ENCODE measurements around the gene SLC9A9.

SLC9A9 gene

DNA sequence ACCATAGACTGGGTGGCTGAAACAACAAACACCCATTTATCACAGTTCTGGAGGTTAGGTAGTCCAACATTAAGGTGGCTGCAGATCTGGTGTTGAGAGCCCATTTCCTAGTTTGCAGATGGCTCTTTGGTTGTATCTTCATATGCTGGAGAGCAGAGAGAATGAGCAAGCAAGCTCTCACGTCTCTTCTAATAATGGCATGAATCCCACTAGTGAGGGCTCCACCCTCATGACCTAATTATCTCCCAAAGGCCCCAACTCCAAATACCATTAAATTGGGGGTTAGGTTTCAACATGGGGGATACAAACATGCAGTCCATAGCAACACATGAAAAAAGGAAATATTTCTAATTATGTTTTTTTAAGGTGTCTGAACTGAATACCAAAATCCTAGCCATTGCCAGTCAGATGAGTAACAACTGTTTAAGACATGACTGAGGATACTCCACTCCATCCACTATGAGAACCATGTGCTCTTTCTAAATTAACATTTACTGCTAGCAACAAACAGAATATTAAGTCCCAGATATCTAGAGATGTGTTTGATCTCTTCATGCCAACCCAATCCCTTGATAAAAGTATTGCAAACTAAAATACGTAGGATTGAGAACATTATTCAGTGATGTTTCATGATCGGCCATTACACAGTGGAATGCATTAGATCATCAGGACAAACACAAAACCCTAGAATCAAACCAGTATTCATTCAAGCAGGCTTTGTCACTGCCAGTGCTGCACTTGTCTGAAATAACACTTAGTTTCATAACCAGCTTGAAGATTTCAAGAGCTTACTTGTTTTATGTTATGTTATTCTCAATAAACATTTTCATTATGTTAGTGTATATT, 340.3 kb downstream of the SLC9A9 start:
- Histone ChIP-seq H3K27ac (peak overlapping the region in 1 of 2 donors; percentile 3), H3K4me3 (no peak overlapping the region)
- no peak for DNase-seq (ENCODE audit: low spot score)
- TF ChIP-seq, protein P1, sequence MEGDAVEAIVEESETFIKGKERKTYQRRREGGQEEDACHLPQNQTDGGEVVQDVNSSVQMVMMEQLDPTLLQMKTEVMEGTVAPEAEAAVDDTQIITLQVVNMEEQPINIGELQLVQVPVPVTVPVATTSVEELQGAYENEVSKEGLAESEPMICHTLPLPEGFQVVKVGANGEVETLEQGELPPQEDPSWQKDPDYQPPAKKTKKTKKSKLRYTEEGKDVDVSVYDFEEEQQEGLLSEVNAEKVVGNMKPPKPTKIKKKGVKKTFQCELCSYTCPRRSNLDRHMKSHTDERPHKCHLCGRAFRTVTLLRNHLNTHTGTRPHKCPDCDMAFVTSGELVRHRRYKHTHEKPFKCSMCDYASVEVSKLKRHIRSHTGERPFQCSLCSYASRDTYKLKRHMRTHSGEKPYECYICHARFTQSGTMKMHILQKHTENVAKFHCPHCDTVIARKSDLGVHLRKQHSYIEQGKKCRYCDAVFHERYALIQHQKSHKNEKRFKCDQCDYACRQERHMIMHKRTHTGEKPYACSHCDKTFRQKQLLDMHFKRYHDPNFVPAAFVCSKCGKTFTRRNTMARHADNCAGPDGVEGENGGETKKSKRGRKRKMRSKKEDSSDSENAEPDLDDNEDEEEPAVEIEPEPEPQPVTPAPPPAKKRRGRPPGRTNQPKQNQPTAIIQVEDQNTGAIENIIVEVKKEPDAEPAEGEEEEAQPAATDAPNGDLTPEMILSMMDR (IDR thresholded peaks at IDR 0.05) = no peak

- Histone ChIP-seq H3K27ac (no peak overlapping the region), H3K4me3 (no peak overlapping the region)
- TF ChIP-seq, protein P1 (IDR thresholded peaks at IDR 0.05) = no peak
- DNase-seq (ENCODE audit: low spot score) = no peak
These were observed 342.1 kb downstream of the SLC9A9 start for GRCh38 chr3:143506190-143506589.

DNA sequence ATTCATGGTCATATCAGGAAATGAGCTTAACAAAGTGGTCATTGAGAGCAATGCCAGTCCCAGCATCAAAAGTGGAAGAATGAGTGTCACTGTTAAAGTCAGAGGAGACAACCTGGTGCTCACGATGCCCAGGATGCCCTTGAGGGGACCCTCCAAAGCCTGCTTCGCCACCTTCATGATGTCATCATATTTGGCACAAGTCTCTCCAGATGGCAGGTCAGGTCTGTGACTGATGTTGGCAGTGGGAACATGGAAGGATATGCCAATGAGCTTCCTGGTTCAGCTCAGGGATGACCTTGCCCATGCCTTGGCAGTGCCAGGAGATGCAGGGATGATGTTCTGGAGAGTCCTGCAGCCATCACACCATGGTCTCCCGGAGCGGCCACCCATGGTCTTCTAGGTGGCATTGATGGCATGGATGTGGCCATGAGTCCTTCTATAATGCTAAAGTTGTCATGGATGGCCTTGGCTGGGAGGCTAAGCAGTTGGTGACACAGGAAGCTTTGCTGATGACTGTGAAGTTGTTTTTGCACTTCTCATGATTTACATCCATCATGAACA, 344.9 kb downstream of the SLC9A9 start:
- H3K27ac ChIP-seq = no peak overlapping the region
- no peak for DNase-seq (ENCODE audit: low spot score)
- no peak overlapping the region for H3K4me3 ChIP-seq
- TF ChIP-seq, protein P1 (IDR thresholded peaks at IDR 0.05) = no peak

DNA sequence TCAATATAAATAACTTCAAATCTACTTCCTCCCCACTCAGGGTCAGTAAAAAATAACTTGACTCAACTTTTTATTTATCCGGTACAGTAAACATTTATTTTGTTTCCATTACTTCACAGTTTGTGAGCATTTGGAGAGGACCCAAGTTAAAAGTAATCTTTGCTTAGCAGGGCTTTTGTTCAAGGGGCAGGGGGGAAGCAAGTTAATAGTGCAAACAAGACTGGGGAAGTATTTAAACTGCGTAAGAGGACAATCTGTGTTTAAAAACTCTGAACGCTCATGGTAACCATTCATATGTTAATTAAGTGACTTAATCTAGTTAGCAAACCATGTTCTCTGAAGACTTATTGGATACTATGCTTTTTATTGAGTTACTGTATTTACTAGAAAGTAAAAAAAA, 346.2 kb downstream of the SLC9A9 start:
- TF ChIP-seq, protein P1 (IDR thresholded peaks at IDR 0.05) = no peak
- DNase-seq (ENCODE audit: low spot score) = no peak
- no peak overlapping the region for H3K4me3 ChIP-seq

DNA sequence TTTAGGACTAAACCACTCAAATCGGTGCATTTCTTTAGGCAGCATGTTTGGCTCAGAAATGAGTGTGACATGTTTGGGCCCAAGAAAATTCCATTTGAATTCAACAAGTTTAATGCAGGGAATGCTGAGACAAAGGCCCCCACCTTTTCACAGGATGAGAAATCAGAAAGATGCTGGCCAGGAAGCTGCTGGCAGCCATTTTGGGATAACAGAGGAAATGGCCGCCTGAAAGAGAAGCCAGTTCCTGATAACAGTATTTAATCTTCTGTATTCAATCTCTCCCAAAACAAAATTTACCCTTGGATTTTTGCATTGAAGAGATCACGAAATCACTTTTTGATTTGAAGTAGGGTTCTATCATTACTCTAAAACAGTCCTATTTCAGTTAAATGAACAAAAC, 350.9 kb downstream of the SLC9A9 start:
- TF ChIP-seq, protein P1 (IDR thresholded peaks at IDR 0.05) = no peak
- Histone ChIP-seq H3K4me3 (no peak overlapping the region), H3K27ac (no peak overlapping the region)
- DNase-seq (ENCODE audit: low spot score) = no peak

More for the DNA sequence above, 346.2 kb downstream of the SLC9A9 start:
- H3K27ac ChIP-seq = no peak overlapping the region

DNA sequence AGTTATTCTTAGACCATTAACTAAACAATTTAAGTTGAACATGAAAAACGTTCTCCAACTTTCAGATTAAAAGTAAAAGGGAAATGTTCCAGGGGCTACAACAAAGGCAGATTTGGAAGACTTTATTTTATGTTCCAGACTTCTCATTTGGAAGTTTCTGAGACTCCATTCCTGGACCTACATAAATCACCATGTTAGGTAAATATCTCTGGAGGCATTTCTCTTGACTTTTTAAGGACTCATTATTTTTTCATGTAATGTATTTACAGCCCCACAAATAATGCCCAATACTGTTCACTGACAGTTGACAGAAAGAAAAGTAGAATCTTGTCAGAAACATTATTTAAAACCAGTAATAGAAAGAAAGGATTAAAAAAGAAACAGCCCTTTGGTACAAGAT, 352.1 kb downstream of the SLC9A9 start:
- H3K4me3 ChIP-seq = no peak overlapping the region

More for the DNA sequence above, 352.1 kb downstream of the SLC9A9 start:
- H3K27ac ChIP-seq = no peak overlapping the region
- no peak for DNase-seq (ENCODE audit: low spot score)
- TF ChIP-seq, protein P1 (IDR thresholded peaks at IDR 0.05) = no peak

Measured in coronary artery (tissue), 2 donors.